ENCODE measurements around the gene MCF2L2. TPM values are rescaled to one million over a fixed set of nuclear protein-coding genes. Genes with fewer than 3 reads are reported as not detected.
"Not testable (repeated sequence)": the region's sequence is repeated elsewhere in the genome, so short reads cannot be mapped to it uniquely, and the experiment has no call there.

The MCF2L2 gene
- total and polyA plus RNA-seq, 2 donors: 0.44 to 3.6 TPM

GRCh38 chr3:183192650-183193300, 235.6 kb downstream of the MCF2L2 start:
- Histone ChIP-seq H3K27ac (ENCODE audit: low read depth) (no peak overlapping the region), H3K4me3 (ENCODE audit: low read depth, low read length) (no peak overlapping the region), H3K4me1 (ENCODE audit: insufficient read depth) (no peaks in the 10 kb centered on the region), H3K36me3 (ENCODE audit: insufficient read depth) (no peaks in the 10 kb centered on the region)
- no peak for DNase-seq (ENCODE audit: extremely low spot score)
- 93% methylated on average over 7 of the region's 7 CpGs for WGBS

DNA sequence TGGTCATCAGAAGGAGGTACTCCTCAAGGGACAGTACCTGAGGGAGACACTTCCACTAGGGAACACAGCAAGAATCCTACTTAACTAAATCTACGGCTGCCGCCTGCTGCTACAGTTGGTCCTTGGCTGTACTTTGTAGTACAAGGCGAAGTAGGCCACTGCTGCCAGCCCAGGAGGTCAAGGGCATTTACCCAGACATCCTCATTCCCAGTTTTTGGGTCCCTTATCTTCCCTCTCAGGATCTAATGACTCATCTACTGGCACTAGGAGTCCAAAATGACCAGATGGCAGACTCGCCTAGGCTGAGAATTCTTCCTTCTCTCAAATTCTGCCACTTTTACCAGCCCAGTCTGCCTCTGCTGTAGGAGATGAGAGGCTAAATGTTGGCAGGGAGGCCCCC, 238.8 kb downstream of the MCF2L2 start:
- H3K27ac ChIP-seq (ENCODE audit: low read depth): no peak overlapping the region
- no peaks in the 10 kb centered on the region for H3K36me3 ChIP-seq (ENCODE audit: insufficient read depth)
- no peak overlapping the region for H3K4me3 ChIP-seq (ENCODE audit: low read depth, low read length)
- no peak for DNase-seq (ENCODE audit: extremely low spot score)
- no peaks in the 10 kb centered on the region for H3K4me1 ChIP-seq (ENCODE audit: insufficient read depth)
- WGBS: 92% methylated on average over 4 of the region's 4 CpGs

GRCh38 chr3:183188895-183189462, 239.4 kb downstream of the MCF2L2 start:
- 83% methylated on average over 7 of the region's 7 CpGs for WGBS
- Histone ChIP-seq H3K4me1 (ENCODE audit: insufficient read depth) (no peaks in the 10 kb centered on the region), H3K36me3 (ENCODE audit: insufficient read depth) (no peaks in the 10 kb centered on the region), H3K27ac (ENCODE audit: low read depth) (no peak overlapping the region), H3K4me3 (ENCODE audit: low read depth, low read length) (no peak overlapping the region)
- no peak for DNase-seq (ENCODE audit: extremely low spot score)

- 32% methylated on average over 4 of the region's 4 CpGs for WGBS
- H3K36me3 ChIP-seq (ENCODE audit: insufficient read depth): no peaks in the 10 kb centered on the region
- H3K27ac ChIP-seq (ENCODE audit: low read depth): no peak overlapping the region
- H3K4me1 ChIP-seq (ENCODE audit: insufficient read depth): no peaks in the 10 kb centered on the region
- DNase-seq (ENCODE audit: extremely low spot score): no peak
- no peak overlapping the region for H3K4me3 ChIP-seq (ENCODE audit: low read depth, low read length)
Observed at GRCh38 chr3:183185696-183186095, 242.7 kb downstream of the MCF2L2 start.

DNA sequence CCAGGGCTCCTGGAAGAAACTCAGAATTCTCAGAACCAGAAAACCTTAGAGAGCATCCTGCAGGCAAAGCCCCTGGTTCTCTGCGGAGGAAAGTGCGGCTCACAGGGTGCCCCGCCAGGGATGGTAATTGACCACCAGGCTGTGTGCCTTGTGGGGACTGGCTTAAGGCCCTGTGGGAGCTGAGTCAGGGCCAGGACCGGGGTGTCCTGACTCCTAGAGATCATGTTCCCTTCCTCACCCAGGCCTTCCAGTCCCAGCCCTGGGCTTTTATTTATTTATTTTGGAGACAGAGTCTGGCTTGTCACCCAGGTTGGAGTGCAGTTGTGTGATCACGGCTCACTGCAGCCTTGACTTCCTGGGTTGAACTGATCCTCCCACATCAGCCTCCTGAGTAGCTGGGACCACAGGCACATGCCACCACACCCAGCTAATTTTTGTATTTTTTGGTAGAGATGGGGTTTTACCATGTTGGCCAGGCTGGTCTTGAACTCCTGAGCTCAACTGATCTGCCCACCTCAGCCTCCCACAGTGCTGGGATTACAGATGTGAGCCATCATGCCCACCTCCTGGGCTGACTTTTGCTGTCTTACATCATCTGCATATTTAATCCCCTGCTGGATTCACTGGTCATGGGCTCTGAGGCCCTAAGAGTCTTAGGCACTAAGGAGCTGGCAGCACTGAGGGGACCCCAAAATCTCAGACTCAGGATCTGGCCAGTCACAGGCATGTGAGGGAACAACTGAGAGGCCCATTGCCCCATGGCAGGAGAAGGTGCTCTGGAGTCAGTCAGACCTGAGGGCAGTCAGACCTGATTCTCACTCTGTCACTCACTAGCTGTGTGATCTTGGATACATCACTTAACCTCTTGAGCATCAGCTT, 245.4 kb downstream of the MCF2L2 start:
- WGBS: 83% methylated on average over 5 of the region's 5 CpGs
- no peak for DNase-seq (ENCODE audit: extremely low spot score)

DNA sequence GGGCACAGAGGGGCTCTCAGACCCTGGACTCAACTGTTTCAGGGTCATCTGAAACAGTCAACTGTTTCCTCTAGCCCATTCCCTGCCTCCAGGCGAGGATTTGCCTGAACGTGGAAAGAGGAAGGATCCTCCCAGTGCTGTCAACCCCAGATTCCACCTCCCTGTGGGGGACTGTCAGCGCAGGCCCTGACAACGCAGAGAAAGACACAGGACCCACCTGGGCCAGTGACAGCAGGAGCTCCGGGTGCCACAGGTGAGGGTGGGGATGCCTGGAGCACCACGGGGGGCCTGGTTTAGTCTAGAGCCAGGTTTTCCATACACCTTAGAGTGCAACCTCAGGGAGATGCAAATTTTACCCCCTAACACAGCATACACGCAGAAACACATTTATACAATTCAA, 246.3 kb downstream of the MCF2L2 start:
- no peak overlapping the region for H3K27ac ChIP-seq (ENCODE audit: low read depth)
- H3K4me3 ChIP-seq (ENCODE audit: low read depth, low read length): no peak overlapping the region
- WGBS: 78% methylated on average over 7 of the region's 7 CpGs
- no peaks in the 10 kb centered on the region for H3K4me1 ChIP-seq (ENCODE audit: insufficient read depth)
- H3K36me3 ChIP-seq (ENCODE audit: insufficient read depth): no peaks in the 10 kb centered on the region
- DNase-seq (ENCODE audit: extremely low spot score): no peak

More for the DNA sequence above, 245.4 kb downstream of the MCF2L2 start:
- Histone ChIP-seq H3K36me3 (ENCODE audit: insufficient read depth) (no peaks in the 10 kb centered on the region), H3K27ac (ENCODE audit: low read depth) (no peak overlapping the region), H3K4me3 (ENCODE audit: low read depth, low read length) (no peak overlapping the region), H3K4me1 (ENCODE audit: insufficient read depth) (no peaks in the 10 kb centered on the region)

DNA sequence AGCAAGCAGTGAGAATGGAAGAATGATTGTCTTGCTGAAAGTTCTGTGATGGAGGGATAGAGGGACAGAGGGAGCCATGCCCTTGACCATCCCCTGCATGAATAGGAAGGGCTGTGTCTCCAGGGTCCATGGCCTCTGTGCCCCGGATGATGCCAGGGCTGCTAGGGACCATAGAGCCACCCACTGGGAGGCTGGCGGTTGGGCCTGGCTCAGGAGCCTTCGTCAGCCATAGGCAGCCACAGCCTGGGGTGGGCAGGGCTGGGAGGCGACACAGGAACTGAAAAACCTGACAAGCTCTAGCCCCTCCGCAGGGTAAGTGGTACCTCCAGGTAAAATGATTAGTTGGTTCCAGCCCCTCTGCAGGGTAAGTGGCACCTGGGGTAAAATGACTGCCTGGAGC, 246.8 kb downstream of the MCF2L2 start:
- no peak for DNase-seq (ENCODE audit: extremely low spot score)
- no peak overlapping the region for H3K27ac ChIP-seq (ENCODE audit: low read depth)
- no peaks in the 10 kb centered on the region for H3K4me1 ChIP-seq (ENCODE audit: insufficient read depth)
- H3K4me3 ChIP-seq (ENCODE audit: low read depth, low read length): no peak overlapping the region
- no peaks in the 10 kb centered on the region for H3K36me3 ChIP-seq (ENCODE audit: insufficient read depth)
- WGBS: 93% methylated on average over 5 of the region's 5 CpGs

DNA sequence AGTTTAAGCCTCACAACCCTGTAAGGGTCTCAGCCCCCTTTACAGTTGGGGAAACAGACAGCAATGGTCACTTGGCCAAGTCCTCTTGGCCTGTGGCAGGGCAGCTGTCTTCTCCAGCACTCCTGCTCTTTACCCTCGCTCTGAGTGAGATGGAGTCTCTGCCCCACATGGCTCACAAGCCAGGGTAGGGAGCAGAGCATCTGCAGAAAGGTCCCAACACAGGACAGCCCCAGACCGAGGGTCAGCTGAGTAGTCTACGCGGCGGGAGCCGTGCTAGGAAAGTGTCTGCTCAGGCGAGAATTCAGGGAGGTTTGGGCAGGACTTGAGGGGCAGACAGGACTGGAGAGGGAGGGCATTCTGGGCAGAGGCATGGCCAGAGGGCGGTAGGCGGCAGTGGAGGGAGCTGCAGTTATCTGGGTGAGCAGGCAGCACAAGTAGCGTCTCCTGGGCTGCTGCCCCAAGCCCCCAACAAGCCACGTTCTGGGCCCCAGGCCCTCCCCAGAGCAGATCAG, 247.6 kb downstream of the MCF2L2 start:
- H3K36me3 ChIP-seq (ENCODE audit: insufficient read depth): no peaks in the 10 kb centered on the region
- WGBS: 79% methylated on average over 11 of the region's 11 CpGs
- H3K4me3 ChIP-seq (ENCODE audit: low read depth, low read length): no peak overlapping the region
- H3K4me1 ChIP-seq (ENCODE audit: insufficient read depth): no peaks in the 10 kb centered on the region
- H3K27ac ChIP-seq (ENCODE audit: low read depth): no peak overlapping the region
- no peak for DNase-seq (ENCODE audit: extremely low spot score)

- Histone ChIP-seq H3K4me1 (ENCODE audit: insufficient read depth) (no peaks in the 10 kb centered on the region), H3K36me3 (ENCODE audit: insufficient read depth) (no peaks in the 10 kb centered on the region), H3K4me3 (ENCODE audit: low read depth, low read length) (no peak overlapping the region), H3K27ac (ENCODE audit: low read depth) (no peak overlapping the region)
- DNase-seq (ENCODE audit: extremely low spot score): no peak
- WGBS: 49% methylated on average over 12 of the region's 12 CpGs
Observed at GRCh38 chr3:183180110-183180783, 248.2 kb downstream of the MCF2L2 start.

GRCh38 chr3:183179550-183179908, 248.9 kb downstream of the MCF2L2 start:
- not testable (repeated sequence) for H3K4me1 ChIP-seq (ENCODE audit: insufficient read depth); DNase-seq (ENCODE audit: extremely low spot score); H3K36me3 ChIP-seq (ENCODE audit: insufficient read depth); H3K27ac ChIP-seq (ENCODE audit: low read depth)
- peak overlapping the region; percentile 48 for H3K4me3 ChIP-seq (ENCODE audit: low read depth, low read length)
- WGBS: 18% methylated on average over 18 of the region's 18 CpGs

- Histone ChIP-seq H3K4me3 (ENCODE audit: low read depth, low read length) (peak overlapping the region; percentile 48), H3K4me1 (ENCODE audit: insufficient read depth) (no peaks in the 10 kb centered on the region), H3K36me3 (ENCODE audit: insufficient read depth) (no peaks in the 10 kb centered on the region), H3K27ac (ENCODE audit: low read depth) (no peak overlapping the region)
- DNase-seq (ENCODE audit: extremely low spot score): no peak
- WGBS: under 1% methylated on average over 68 of the region's 68 CpGs
Observed at GRCh38 chr3:183178833-183179549, 249.4 kb downstream of the MCF2L2 start.

- Histone ChIP-seq H3K4me3 (ENCODE audit: low read depth, low read length) (peak overlapping the region; percentile 48), H3K36me3 (ENCODE audit: insufficient read depth) (no peaks in the 10 kb centered on the region), H3K27ac (ENCODE audit: low read depth) (no peak overlapping the region), H3K4me1 (ENCODE audit: insufficient read depth) (no peaks in the 10 kb centered on the region)
- 6% methylated on average over 6 of the region's 6 CpGs for WGBS
- no peak for DNase-seq (ENCODE audit: extremely low spot score)
Observed at GRCh38 chr3:183178512-183178832, 249.9 kb downstream of the MCF2L2 start.

DNA sequence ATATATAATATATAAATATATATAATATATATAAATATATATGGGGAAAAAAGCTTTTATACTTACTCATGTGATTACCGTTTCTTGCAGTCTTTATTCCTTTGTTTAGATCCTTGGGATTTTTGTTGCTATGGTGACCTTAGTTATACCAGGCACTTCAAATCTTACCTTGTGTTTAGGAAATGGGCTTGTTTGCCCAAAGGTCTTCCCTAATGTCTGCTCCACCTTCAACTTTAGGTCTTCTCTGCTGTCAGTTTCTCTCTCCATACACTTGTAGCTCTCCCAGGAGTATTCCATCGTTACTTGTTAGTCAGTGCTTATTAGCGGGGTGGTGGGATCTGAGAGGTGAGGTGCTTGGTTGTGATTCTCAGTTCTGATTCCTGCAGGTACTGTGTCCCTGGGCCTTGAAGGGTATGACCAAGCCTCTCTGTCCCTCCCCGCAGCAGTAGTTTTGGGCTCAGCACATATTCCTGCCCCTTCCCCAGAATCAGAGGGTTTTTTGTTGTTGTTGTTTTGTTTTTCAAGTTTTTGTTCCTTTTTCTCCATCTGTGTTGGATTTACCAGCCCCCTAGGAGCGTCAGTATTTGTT, 256.3 kb downstream of the MCF2L2 start:
- Histone ChIP-seq H3K4me1 (ENCODE audit: insufficient read depth) (no peaks in the 10 kb centered on the region), H3K36me3 (ENCODE audit: insufficient read depth) (no peaks in the 10 kb centered on the region), H3K27ac (ENCODE audit: low read depth) (no peak overlapping the region), H3K4me3 (ENCODE audit: low read depth, low read length) (no peak overlapping the region)
- no peak for DNase-seq (ENCODE audit: extremely low spot score)
- WGBS: 72% methylated on average over 5 of the region's 5 CpGs
